Transverse colon (tissue), 4 donors: ENCODE measurements around the gene RPL10. TPM values are rescaled to one million over a fixed set of nuclear protein-coding genes. Genes with fewer than 3 reads are reported as not detected.

Source experiments
- DNase-seq: peaks from one replicate; pipeline ENCODE4 v3.0.0-alpha.2; 2019
- H3K27ac ChIP-seq, 4 donors: fragments of 200-600 bp; sonication (generic); 2 replicates each; pipeline ENCODE4 v1.5.1; 2016 to 2018; ENCODE audit warnings: inconsistent platforms in 4 of 4
- H3K27me3 ChIP-seq: fragments of 200-600 bp; sonication (generic); 2 replicates; pipeline ENCODE4 v1.5.1; 2017; ENCODE audit warnings: inconsistent platforms
- H3K36me3 ChIP-seq, 4 donors: fragments of 200-600 bp; sonication (generic); 2 replicates each; pipeline ENCODE4 v1.5.1; 2017 to 2019; ENCODE audit warnings: inconsistent platforms in 4 of 4
- H3K4me1 ChIP-seq, 4 donors: fragments of 200-600 bp; sonication (generic); 2 replicates each; pipeline ENCODE4 v1.5.1; 2017 to 2020; ENCODE audit warnings: inconsistent platforms in 4 of 4
- H3K4me3 ChIP-seq, 4 donors: fragments of 200-600 bp; sonication (generic); 1 replicate in 1 of 4; 2 replicates in 3 of 4; pipeline versions ENCODE4 v1.5.1 to v1.6.1; 2017 to 2019; ENCODE audit warnings: inconsistent platforms in 4 of 4
- H3K9me3 ChIP-seq, 2 donors: fragments of 200-600 bp; sonication (generic); 2 replicates each; pipeline ENCODE4 v1.5.1; 2017 to 2019; ENCODE audit warnings: inconsistent platforms in 2 of 2
- EP300 ChIP-seq: sonication (generic); formaldehyde crosslinking; IDR thresholded peaks from one replicate; pipeline ENCODE4 v1.6.1; 2017; ENCODE audit warnings: antibody characterized with exemption, low read depth
- POLR2A ChIP-seq: fragments of 450-650 bp; IDR thresholded peaks from one replicate; pipeline ENCODE4 v1.6.1; 2016; ENCODE audit warnings: antibody characterized with exemption, mild to moderate bottlenecking, moderate library complexity
- POLR2AphosphoS5 ChIP-seq, 3 donors: sonication (generic); formaldehyde crosslinking; IDR thresholded peaks; one replicate each; pipeline ENCODE4 v1.6.1; 2016; ENCODE audit warnings: antibody characterized with exemption in 3 of 3
- WGBS, 2 donors: methylation state at CpG; one replicate each; pipeline ENCODE4 v1.1.5; 2018; ENCODE audit warnings: low coverage in 1 of 2; 5-methylcytosine and 5-hydroxymethylcytosine counted together
- in situ Hi-C, 4 donors: fragments of 200-750 bp; cut with MboI; loops; one replicate each; pipeline versions ENCODE4 v1.15.0 to v1.15.1; 2017; ENCODE audit warnings: low sequenced_read_pairs in 3 of 4, low pct_ligation_motif_present in 1 of 4, low pct_unique_long_range_greater_than_20kb in 1 of 4
- intact Hi-C: fragments of 100-400 bp; cut with DNase I; formaldehyde crosslinking; loops from one replicate; pipeline ENCODE4 v1.15.1; 2023; ENCODE audit warnings: low total_unique reads
- total RNA-seq, 4 donors: library from RNA; depleted of rRNA; stranded (reverse); fragments of >200 nt; gene quantifications; one replicate each; pipeline ENCODE4 v1.1.0, GENCODE V29; 2016
- TF ChIP-seq, protein P1 (sequence below), 5 experiments: fragments of 200-600 bp in 3 of 5; fragments of 450-650 bp in 2 of 5; sonication (generic) in 3 of 5; IDR thresholded peaks; 1 replicate in 2 of 5; 2 replicates in 3 of 5; pipeline ENCODE4 v1.5.1; 2016 to 2017; ENCODE audit warnings: antibody characterized with exemption in 5 of 5, inconsistent platforms in 3 of 5, mild to moderate bottlenecking in 2 of 5, moderate library complexity in 1 of 5

Gene RPL10
- total RNA-seq, 4 donors from 2014 or later = 1,352 to 4,861 (median 3,415) TPM

DNA sequence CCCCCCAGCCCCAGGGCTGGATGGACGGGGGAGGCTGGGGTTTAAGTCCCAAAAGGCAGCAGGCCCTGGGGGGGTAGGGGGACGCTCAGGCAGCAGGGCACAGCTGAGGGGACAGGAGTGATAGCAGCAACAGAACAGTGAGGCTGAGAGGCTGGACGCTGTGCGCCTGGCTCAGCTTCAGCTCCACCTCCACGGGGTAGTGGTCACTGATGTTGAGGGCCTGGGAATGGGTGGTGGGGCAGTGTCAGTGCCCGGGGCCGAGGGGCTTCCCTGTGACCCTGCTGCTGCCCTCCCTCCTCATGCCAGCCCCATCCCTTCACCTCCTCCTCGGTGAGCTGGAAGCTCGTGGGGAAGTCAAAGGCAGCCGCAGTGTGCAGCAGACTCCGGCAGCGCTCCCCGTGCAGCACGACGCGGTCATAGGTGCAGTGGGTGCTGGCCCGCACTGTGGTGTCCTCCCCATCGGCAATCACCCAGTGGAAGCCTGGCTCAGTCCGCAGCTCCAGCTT, 4.5 kb downstream of the RPL10 start:
- Histone ChIP-seq H3K36me3 (peaks cover 0 to 10% (median 0%) of the 10 kb centered on the region in 4 donors), H3K27me3 (no peaks in the 10 kb centered on the region), H3K4me1 (peaks cover 0 to 14% (median 8%) of the 10 kb centered on the region in 4 donors), H3K9me3 (no peaks in the 10 kb centered on the region), H3K4me3 (no peak overlapping the region), H3K27ac (no peak overlapping the region)
- 79% methylated on average over 11 of the region's 19 CpGs; no CpG with 5 or more reads in 1 of the 2 donors for WGBS, 2 donors
- intact Hi-C loops = no loop called here
- TF ChIP-seq POLR2AphosphoS5 (IDR thresholded peaks at IDR 0.05) (no peak), POLR2A (no peak), EP300 (no peak)
- TF ChIP-seq, protein P1, sequence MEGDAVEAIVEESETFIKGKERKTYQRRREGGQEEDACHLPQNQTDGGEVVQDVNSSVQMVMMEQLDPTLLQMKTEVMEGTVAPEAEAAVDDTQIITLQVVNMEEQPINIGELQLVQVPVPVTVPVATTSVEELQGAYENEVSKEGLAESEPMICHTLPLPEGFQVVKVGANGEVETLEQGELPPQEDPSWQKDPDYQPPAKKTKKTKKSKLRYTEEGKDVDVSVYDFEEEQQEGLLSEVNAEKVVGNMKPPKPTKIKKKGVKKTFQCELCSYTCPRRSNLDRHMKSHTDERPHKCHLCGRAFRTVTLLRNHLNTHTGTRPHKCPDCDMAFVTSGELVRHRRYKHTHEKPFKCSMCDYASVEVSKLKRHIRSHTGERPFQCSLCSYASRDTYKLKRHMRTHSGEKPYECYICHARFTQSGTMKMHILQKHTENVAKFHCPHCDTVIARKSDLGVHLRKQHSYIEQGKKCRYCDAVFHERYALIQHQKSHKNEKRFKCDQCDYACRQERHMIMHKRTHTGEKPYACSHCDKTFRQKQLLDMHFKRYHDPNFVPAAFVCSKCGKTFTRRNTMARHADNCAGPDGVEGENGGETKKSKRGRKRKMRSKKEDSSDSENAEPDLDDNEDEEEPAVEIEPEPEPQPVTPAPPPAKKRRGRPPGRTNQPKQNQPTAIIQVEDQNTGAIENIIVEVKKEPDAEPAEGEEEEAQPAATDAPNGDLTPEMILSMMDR (IDR thresholded peaks at IDR 0.05) = no peak
- no peak for DNase-seq
- in situ Hi-C loops = loop anchor here in 3 of 4 donors (25.0 kb wide), 1 partner anchor 135 kb away; the partner anchor contains the start of genes G6PD (in 3 of the 3) and IKBKG (in 3 of the 3)

- in situ Hi-C loops (loop anchor here in 3 of 4 donors (25.0 kb wide), 1 partner anchor 134 kb away; the partner anchor contains the start of genes G6PD (in 3 of the 3) and IKBKG (in 3 of the 3)), intact Hi-C loops (no loop called here)
- WGBS, 2 donors = 88% methylated on average over 10 of the region's 10 CpGs; no CpG with 5 or more reads in 1 of the 2 donors
- Histone ChIP-seq H3K27ac (no peak overlapping the region), H3K9me3 (no peaks in the 10 kb centered on the region), H3K4me1 (peaks cover 0 to 14% (median 8%) of the 10 kb centered on the region in 4 donors), H3K27me3 (no peaks in the 10 kb centered on the region), H3K4me3 (no peak overlapping the region), H3K36me3 (peaks cover 0 to 10% (median 0%) of the 10 kb centered on the region in 4 donors)
- no peak for DNase-seq
- TF ChIP-seq, protein P1 (IDR thresholded peaks at IDR 0.05) = no peak
- TF ChIP-seq EP300 (no peak), POLR2A (no peak), POLR2AphosphoS5 (IDR thresholded peaks at IDR 0.05) (no peak)
Measured at GRCh38 chrX:154403192-154403591, 5.0 kb downstream of the RPL10 start.

- WGBS, 2 donors = 88% methylated on average over 4 of the region's 4 CpGs; no CpG with 5 or more reads in 1 of the 2 donors
- in situ Hi-C loops = loop anchor here in 3 of 4 donors (25.0 kb wide), 1 partner anchor 133 kb away; the partner anchor contains the start of genes G6PD (in 3 of the 3) and IKBKG (in 3 of the 3)
- peaks cover 0 to 10% (median 0%) of the 10 kb centered on the region in 4 donors for H3K36me3 ChIP-seq
- intact Hi-C loops = no loop called here
- peaks cover 0 to 16% (median 8%) of the 10 kb centered on the region in 4 donors for H3K4me1 ChIP-seq
- no peaks in the 10 kb centered on the region for H3K27me3 ChIP-seq
- no peak overlapping the region for H3K27ac ChIP-seq
- TF ChIP-seq, protein P1 (IDR thresholded peaks at IDR 0.05) = no peak
- TF ChIP-seq EP300 (no peak), POLR2AphosphoS5 (IDR thresholded peaks at IDR 0.05) (no peak), POLR2A (no peak)
- H3K9me3 ChIP-seq = no peaks in the 10 kb centered on the region
- no peak for DNase-seq
- H3K4me3 ChIP-seq = no peak overlapping the region
Measured at GRCh38 chrX:154403858-154404257, 5.7 kb downstream of the RPL10 start.

GRCh38 chrX:154404625-154405192, 6.5 kb downstream of the RPL10 start:
- Histone ChIP-seq H3K4me3 (no peak overlapping the region), H3K36me3 (peaks cover 0 to 6% (median 0%) of the 10 kb centered on the region in 4 donors), H3K4me1 (peaks cover 0 to 11% (median 4%) of the 10 kb centered on the region in 4 donors), H3K9me3 (no peaks in the 10 kb centered on the region), H3K27me3 (no peaks in the 10 kb centered on the region), H3K27ac (no peak overlapping the region)
- 94% methylated on average over 15 of the region's 16 CpGs; no CpG with 5 or more reads in 1 of the 2 donors for WGBS, 2 donors
- intact Hi-C loops = loop anchor here (5.0 kb wide), 1 partner anchor 48 kb away; no protein-coding TSS in a partner anchor
- DNase-seq = no peak
- TF ChIP-seq POLR2A (no peak), EP300 (no peak), POLR2AphosphoS5 (IDR thresholded peaks at IDR 0.05) (no peak)
- TF ChIP-seq, protein P1 (IDR thresholded peaks at IDR 0.05) = no peak
- in situ Hi-C loops = loop anchor here in 3 of 4 donors (25.0 kb wide), 1 partner anchor 133 kb away; the partner anchor contains the start of genes G6PD (in 3 of the 3) and IKBKG (in 3 of the 3)
